Mucosa of descending colon (tissue), 3 donors: ENCODE results near the gene IQCK. TPM values are rescaled to one million over a fixed set of nuclear protein-coding genes. Genes with fewer than 3 reads are reported as not detected.
"Not testable (repeated sequence)": the region's sequence is repeated elsewhere in the genome, so short reads cannot be mapped to it uniquely, and the experiment has no call there.

ENCODE experiments used
- ATAC-seq: fragments of 200-7000 bp; cut with Tn5 transposase; one replicate; pipeline ENCODE4 v1.9.1; 2020; ENCODE audit warnings: mild to moderate bottlenecking, moderate library complexity
- DNase-seq, 3 donors: peaks; one replicate each; pipeline ENCODE4 v3.0.0-alpha.2; 2020
- H3K36me3 ChIP-seq: fragments of 200-600 bp; one replicate; pipeline ENCODE4 v1.8.0; 2021; ENCODE audit warnings: low read depth, mild to moderate bottlenecking
- H3K4me1 ChIP-seq: fragments of 200-600 bp; one replicate; pipeline ENCODE4 v1.8.0; 2021; ENCODE audit warnings: low read depth, mild to moderate bottlenecking
- H3K4me3 ChIP-seq: fragments of 200-600 bp; one replicate; pipeline ENCODE4 v1.8.0; 2021; ENCODE audit warnings: mild to moderate bottlenecking
- H3K9me3 ChIP-seq: fragments of 200-600 bp; one replicate; pipeline ENCODE4 v1.8.0; 2021; ENCODE audit warnings: mild to moderate bottlenecking
- intact Hi-C, 2 donors: fragments of 100-400 bp; cut with DNase I in 1 of 2; cut with micrococcal nuclease in 1 of 2; formaldehyde crosslinking; loops; one replicate each; pipeline versions ENCODE4 v1.11.0 to v1.11.1; 2022; cut with DNase I, micrococcal nuclease
- long read RNA-seq, 2 donors: library from polyadenylated mRNA; unstranded; transcript quantifications; one replicate each; pipeline ENCODE4 v2.0.0, GENCODE V29; 2019 to 2021
- total RNA-seq, 3 donors: library from RNA; stranded (reverse); fragmentation: NEBNext Ultra II Directional in 2 of 3; extraction: Animal tissue kit (Norgen Biotek cat#: 25700) in 2 of 3; gene quantifications; one replicate each; pipeline versions ENCODE4 v1.2.1 to v1.2.4, GENCODE V29; 2021 to 2023
- TF ChIP-seq, protein P1 (sequence below): fragments of 200-600 bp; IDR thresholded peaks from one replicate; pipeline ENCODE4 v1.8.0; 2022; ENCODE audit warnings: antibody characterized with exemption, mild to moderate bottlenecking
- donor health status: DM: no; HTN: no; CAD: no; lungs with moderate emphysema.
- donor health status: DM: no; HTN: no; CAD: no.
- donor health status: DM: no; HTN: yes; CAD: no.

IQCK gene, protein sequence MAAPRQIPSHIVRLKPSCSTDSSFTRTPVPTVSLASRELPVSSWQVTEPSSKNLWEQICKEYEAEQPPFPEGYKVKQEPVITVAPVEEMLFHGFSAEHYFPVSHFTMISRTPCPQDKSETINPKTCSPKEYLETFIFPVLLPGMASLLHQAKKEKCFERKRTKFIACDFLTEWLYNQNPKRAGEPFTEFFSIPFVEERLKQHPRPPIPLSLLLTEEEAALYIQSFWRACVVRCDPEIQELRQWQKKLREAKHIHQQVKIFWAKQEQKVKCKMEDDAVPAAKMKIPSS
- total RNA-seq, result 10 to 100 TPM in 2 of 3 donors, 1 to 10 TPM in 1; 9.1 to 14.0 (median 12.0) TPM
- long read RNA-seq, donor 1, partial matches to known transcripts, result 3 of 6 reads
- long read RNA-seq, donor 1, other reads (novel, unspliced or antisense), result 2 of 6 reads
- long read RNA-seq, donor 2, partial matches to known transcripts, result 3 of 6 reads
- long read RNA-seq, donor 2, other reads (novel, unspliced or antisense), result 3 of 6 reads

DNA sequence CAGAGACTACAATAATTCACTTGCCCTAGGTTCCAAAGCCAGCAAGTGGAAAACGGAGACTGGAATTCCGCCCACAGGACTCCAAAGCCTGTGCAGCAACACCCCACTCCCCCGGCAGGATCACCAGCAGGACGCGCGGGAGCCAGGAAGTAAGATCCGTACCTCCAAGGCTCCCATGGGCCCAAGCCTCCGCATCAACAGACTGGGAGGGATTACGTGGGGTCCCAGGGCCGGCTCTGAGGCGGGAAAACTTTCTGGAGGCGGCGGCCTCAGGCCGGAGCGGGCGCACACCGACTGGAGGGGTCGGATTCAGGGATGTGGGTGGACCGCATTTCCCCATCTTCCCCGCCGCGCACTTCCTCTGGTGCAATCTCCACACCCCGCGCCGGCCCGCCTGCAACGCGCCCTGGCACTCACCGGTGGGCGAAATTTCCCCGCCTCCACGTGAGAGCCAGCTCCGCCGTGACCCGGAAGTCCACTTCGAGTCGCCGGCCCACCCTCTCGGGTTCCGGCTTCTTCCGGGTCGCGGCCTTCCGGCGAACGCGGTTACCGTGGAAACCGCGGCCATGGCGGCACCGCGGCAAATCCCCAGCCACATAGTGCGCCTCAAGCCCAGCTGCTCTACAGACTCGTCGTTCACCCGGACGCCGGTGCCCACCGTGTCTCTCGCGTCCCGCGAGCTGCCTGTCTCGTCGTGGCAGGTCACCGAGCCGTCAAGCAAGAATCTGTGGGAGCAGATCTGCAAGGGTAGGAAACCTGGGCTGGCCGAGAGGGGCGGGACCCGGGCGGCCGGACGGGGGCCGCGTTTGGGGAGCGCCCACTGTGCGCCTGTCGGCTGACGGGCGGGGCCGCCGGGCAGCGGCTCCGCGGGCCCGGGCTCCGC is at the start of gene IQCK, which contains the start of gene KNOP1:
IQCK (plus strand) TSS at position 531 of the 883 bp plus-strand sequence; CDS start at position 567, 36 bp downstream.
KNOP1 (minus strand) TSS at position 487 of the 883 bp plus-strand sequence. CDS start 3,192 bp downstream, outside the sequence.
- Histone ChIP-seq H3K4me3 (peak within 1 kb of the TSS; percentile 87), H3K36me3 (no peaks in the 10 kb centered on the region), H3K4me1 (peaks cover 24% of the 10 kb centered on the region), H3K9me3 (no peaks in the 10 kb centered on the region)
- TF ChIP-seq, protein P1, sequence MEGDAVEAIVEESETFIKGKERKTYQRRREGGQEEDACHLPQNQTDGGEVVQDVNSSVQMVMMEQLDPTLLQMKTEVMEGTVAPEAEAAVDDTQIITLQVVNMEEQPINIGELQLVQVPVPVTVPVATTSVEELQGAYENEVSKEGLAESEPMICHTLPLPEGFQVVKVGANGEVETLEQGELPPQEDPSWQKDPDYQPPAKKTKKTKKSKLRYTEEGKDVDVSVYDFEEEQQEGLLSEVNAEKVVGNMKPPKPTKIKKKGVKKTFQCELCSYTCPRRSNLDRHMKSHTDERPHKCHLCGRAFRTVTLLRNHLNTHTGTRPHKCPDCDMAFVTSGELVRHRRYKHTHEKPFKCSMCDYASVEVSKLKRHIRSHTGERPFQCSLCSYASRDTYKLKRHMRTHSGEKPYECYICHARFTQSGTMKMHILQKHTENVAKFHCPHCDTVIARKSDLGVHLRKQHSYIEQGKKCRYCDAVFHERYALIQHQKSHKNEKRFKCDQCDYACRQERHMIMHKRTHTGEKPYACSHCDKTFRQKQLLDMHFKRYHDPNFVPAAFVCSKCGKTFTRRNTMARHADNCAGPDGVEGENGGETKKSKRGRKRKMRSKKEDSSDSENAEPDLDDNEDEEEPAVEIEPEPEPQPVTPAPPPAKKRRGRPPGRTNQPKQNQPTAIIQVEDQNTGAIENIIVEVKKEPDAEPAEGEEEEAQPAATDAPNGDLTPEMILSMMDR, result no peak
- intact Hi-C loops, result loop anchor here in 1 of 2 donors (10.0 kb wide), 1 partner anchor 167 kb away; the partner anchor contains the start of gene GPRC5B
- DNase-seq, result peak; percentile 88 to 93 (median 91)
- ATAC-seq, result peak; percentile 92

DNA sequence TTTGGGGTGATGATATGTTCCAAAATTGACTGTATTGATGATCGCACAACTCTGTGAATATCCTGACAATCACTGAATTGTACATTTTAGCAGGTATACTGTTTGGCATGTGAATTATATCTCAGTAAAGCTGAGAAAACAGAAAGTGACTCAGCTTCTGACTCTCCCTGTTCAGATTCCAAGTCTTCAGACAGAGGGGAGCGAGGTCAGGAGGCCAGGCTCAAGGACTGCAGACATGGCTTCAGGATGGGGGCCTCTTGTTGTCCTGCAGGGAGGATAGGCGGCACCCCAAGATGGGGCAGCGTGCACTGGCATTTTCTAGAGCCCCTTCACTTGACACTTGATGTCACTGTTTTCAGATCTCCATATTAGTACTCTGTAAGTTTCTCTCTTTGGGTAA is 45.7 kb upstream of the IQCK start:
- DNase-seq (no peak), ATAC-seq (no peak)
- TF ChIP-seq, protein P1, result no peak
- Histone ChIP-seq H3K36me3 (no peaks in the 10 kb centered on the region), H3K4me3 (no peak overlapping the region), H3K4me1 (no peaks in the 10 kb centered on the region), H3K9me3 (no peaks in the 10 kb centered on the region)
- intact Hi-C loops, result no loop called here

DNA sequence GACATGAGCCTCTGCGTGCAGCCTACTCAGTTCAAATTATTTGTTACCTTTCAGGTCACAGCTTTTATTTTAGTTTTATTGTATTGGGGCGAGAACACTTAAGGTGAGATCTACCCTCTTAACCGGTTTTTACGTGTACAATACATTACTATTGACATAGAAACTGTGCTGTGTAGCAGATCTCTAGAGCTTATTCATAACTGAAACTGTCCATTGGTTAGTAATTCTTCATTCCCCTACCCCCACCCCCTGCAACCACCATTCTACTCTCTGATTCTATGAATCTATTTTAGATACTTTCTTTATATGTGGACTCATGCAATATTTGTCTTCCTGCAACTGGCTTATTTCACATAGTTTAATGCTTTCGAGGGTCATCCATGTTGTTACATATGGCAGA is 43.6 kb upstream of the IQCK start:
- Histone ChIP-seq H3K36me3 (no peaks in the 10 kb centered on the region), H3K4me1 (no peaks in the 10 kb centered on the region), H3K9me3 (no peaks in the 10 kb centered on the region), H3K4me3 (no peak overlapping the region)
- intact Hi-C loops, result no loop called here
- ATAC-seq (no peak), DNase-seq (no peak)
- TF ChIP-seq, protein P1, result no peak

DNA sequence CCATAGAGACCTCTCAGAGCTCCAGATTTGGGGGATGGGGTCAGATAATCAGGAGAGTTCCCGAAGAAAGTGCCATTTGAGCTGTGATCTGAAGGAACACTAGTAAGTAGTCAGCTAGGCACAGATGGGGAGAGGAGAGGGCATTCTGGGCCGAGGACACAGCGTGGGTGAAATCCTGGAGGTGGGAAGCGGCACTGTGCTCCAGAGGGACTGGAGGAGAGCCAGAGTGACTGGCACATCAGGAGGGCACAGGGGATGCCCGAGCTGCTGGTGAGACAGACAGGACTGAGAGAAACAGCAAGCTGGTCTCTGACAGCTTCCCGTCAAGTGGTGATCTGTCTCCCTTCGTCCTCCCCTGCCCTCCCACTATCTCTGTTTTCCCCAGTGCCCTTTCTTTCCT is 40.7 kb upstream of the IQCK start:
- H3K9me3 ChIP-seq, result no peaks in the 10 kb centered on the region
- H3K36me3 ChIP-seq, result no peaks in the 10 kb centered on the region
- TF ChIP-seq, protein P1, result no peak
- intact Hi-C loops, result no loop called here
- no peak for DNase-seq
- no peak overlapping the region for H3K4me3 ChIP-seq
- ATAC-seq, result no peak
- no peaks in the 10 kb centered on the region for H3K4me1 ChIP-seq

DNA sequence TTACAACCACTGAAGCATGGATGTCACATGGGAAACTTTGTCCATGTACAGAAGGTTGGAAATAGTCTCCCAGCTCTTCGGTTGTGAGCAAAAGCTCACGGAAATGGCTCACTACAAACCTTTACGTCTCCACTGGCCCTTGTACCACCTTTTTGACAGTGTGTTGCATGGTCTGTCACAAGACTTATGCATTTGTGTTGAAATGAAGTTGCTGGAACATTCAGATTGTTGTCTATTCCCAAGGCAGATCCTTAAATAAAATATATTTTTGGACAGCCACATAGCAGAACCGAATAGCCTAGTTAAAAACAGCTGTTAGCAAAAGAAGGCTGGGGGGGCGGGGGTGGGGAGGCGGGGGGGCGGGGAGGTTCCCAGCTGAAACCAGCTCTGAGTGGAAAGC is 39.3 kb upstream of the IQCK start:
- H3K4me3 ChIP-seq, result no peak overlapping the region
- intact Hi-C loops, result no loop called here
- H3K4me1 ChIP-seq, result no peaks in the 10 kb centered on the region
- no peak for ATAC-seq
- H3K36me3 ChIP-seq, result no peaks in the 10 kb centered on the region
- H3K9me3 ChIP-seq, result no peaks in the 10 kb centered on the region
- TF ChIP-seq, protein P1, result no peak
- no peak for DNase-seq

DNA sequence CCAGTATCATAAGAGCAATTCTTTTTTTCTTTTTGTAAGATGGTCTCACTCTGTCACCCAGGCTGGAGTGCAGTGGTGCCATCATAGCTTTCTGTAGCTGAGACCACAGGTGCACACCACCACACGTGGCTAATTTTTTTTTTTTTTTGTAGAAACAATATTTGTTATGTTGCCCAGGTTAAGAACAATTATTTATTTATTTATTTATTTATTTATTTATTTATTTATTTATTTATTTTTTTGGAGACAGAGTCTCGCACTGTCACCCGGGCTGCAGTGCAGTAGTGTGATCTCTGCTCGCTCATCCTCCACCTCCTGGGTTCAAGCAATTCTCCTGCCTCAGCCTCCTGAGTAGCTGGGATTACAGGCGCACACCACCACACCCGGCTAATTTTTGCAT is 38.8 kb upstream of the IQCK start:
- H3K9me3 ChIP-seq, DNase-seq, H3K36me3 ChIP-seq, H3K4me1 ChIP-seq, intact Hi-C loops, H3K4me3 ChIP-seq, ATAC-seq: not testable (repeated sequence)
